Thyroid gland (tissue), 4 donors: ENCODE data around the gene SFT2D3. TPM values are rescaled to one million over a fixed set of nuclear protein-coding genes. Genes with fewer than 3 reads are reported as not detected.
"Not testable (repeated sequence)": the region's sequence is repeated elsewhere in the genome, so short reads cannot be mapped to it uniquely, and the experiment has no call there.

ENCODE experiments used
- DNase-seq, 2 donors: peaks; one replicate each; pipeline ENCODE4 v3.0.0-alpha.2; 2019
- H3K27ac ChIP-seq, 3 donors: fragments of 200-600 bp; sonication (generic); 1 replicate in 2 of 3; 2 replicates in 1 of 3; pipeline ENCODE4 v1.5.1; 2016 to 2019; ENCODE audit warnings: mild to moderate bottlenecking in 1 of 3, moderate library complexity in 1 of 3
- H3K27me3 ChIP-seq: fragments of 200-600 bp; sonication (generic); one replicate; pipeline ENCODE4 v1.5.1; 2019
- H3K36me3 ChIP-seq, 2 donors: fragments of 200-600 bp; sonication (generic); one replicate each; pipeline ENCODE4 v1.5.1; 2016 to 2019
- H3K4me1 ChIP-seq, 2 donors: fragments of 200-600 bp; sonication (generic); one replicate each; pipeline ENCODE4 v1.5.1; 2017 to 2019
- H3K4me3 ChIP-seq, 3 donors: fragments of 200-600 bp; sonication (generic); replicated peaks in 1 of 3; 1 replicate in 2 of 3; 2 replicates in 1 of 3; pipeline ENCODE4 v1.5.1; 2016; ENCODE audit warnings: mild to moderate bottlenecking in 1 of 3
- H3K9me3 ChIP-seq: fragments of 200-600 bp; sonication (generic); one replicate; pipeline ENCODE4 v1.5.1; 2017
- CTCF ChIP-seq, 6 experiments: fragments of 200-600 bp in 3 of 6; fragments of 450-650 bp in 3 of 6; sonication (generic) in 3 of 6; IDR thresholded peaks; one replicate each; pipeline ENCODE4 v1.5.1; 2016 to 2019; ENCODE audit warnings: antibody characterized with exemption in 6 of 6, mild to moderate bottlenecking in 2 of 6, inconsistent platforms in 1 of 6, moderate library complexity in 1 of 6
- POLR2A ChIP-seq, 2 donors: fragments of 450-650 bp; IDR thresholded peaks; one replicate each; pipeline ENCODE4 v1.6.1; 2017; ENCODE audit warnings: antibody characterized with exemption in 2 of 2, mild to moderate bottlenecking in 2 of 2, moderate library complexity in 1 of 2
- WGBS, 2 donors: methylation state at CpG; one replicate each; pipeline ENCODE4 v1.1.5; 2017; 5-methylcytosine and 5-hydroxymethylcytosine counted together
- intact Hi-C: fragments of 100-400 bp; cut with DNase I; formaldehyde crosslinking; loops from one replicate; pipeline ENCODE4 v1.15.1; 2023
- total RNA-seq, 4 donors: library from RNA; depleted of rRNA; stranded (reverse); fragments of >200 nt; gene quantifications; one replicate each; pipeline ENCODE4 v1.2.3, GENCODE V29; 2016

SFT2D3 gene
- total RNA-seq, 4 donors from 2014 or later: 14.0 to 17.9 (median 16.1) TPM

DNA sequence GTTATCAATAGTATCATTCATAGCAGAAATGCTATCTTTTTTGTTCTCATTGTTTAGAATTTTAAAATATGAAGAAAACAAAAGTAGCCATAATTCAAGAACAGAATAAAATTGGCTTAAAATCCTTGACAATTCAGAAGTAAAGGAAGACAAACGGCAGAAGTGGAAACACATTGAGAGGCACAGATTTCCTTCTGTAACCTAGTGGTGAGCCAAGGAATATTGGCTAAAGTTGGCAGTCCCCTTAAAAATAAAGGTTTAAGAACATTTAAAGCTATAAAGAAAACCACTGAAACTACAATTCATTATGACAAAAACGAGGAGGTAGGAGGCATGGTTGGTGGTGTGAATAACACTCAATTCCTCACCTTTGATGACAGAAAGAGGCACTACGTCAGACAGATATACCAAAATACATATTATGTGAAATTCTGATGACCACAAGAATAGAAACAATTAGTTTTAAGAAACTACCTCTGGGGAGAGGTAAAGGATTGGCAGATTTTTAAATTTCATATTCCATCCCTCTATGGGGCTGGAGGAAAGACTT, 42.3 kb downstream of the SFT2D3 start:
- Histone ChIP-seq H3K36me3 (no peaks in the 10 kb centered on the region), H3K27ac (no peak overlapping the region), H3K9me3 (no peaks in the 10 kb centered on the region), H3K4me1 (no peaks in the 10 kb centered on the region), H3K27me3 (no peaks in the 10 kb centered on the region), H3K4me3 (no peak overlapping the region)
- DNase-seq: no peak
- TF ChIP-seq POLR2A (IDR thresholded peaks at IDR 0.05) (no peak), CTCF (IDR thresholded peaks at IDR 0.05) (no peak)
- WGBS, 2 donors: 83 to 86% methylated on average over 3 of the region's 3 CpGs
- intact Hi-C loops: no loop called here

DNA sequence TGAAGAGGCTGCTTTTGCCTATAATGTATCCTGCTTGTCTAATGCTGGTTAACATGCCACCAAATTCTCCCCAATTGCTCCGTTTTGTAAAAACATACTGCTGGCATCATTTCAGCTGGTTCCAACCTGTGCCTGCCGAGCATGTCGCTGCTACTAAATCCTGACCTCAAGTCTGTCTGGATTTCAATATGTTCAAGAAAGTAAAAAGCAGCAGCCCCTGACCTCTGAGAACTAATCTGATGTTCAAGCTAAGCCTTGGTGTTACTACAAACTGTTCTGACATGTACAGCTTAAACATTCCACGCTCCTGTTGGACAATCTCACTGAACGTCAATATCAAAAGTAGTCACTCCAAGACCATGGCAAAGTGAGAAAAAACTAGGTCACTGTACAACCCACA, 46.3 kb downstream of the SFT2D3 start:
- DNase-seq: no peak
- H3K9me3 ChIP-seq: no peaks in the 10 kb centered on the region
- no peaks in the 10 kb centered on the region for H3K4me1 ChIP-seq
- no peak overlapping the region for H3K4me3 ChIP-seq
- H3K27ac ChIP-seq: no peak overlapping the region
- intact Hi-C loops: no loop called here
- 90 to 91% methylated on average over 5 of the region's 5 CpGs for WGBS, 2 donors
- H3K36me3 ChIP-seq: no peaks in the 10 kb centered on the region
- no peak for TF ChIP-seq POLR2A (IDR thresholded peaks at IDR 0.05)
- TF ChIP-seq CTCF (IDR thresholded peaks at IDR 0.05): no peak
- H3K27me3 ChIP-seq: no peaks in the 10 kb centered on the region

GRCh38 chr2:127749537-127749936, 48.2 kb downstream of the SFT2D3 start:
- 91% methylated on average over 5 of the region's 5 CpGs for WGBS, 2 donors
- H3K4me1 ChIP-seq, H3K9me3 ChIP-seq, H3K36me3 ChIP-seq, DNase-seq, H3K27me3 ChIP-seq, H3K4me3 ChIP-seq, intact Hi-C loops, H3K27ac ChIP-seq: not testable (repeated sequence)

- intact Hi-C loops: no loop called here
- H3K4me1 ChIP-seq: no peaks in the 10 kb centered on the region
- TF ChIP-seq CTCF (IDR thresholded peaks at IDR 0.05) (no peak), POLR2A (IDR thresholded peaks at IDR 0.05) (no peak)
- H3K27me3 ChIP-seq: no peaks in the 10 kb centered on the region
- H3K36me3 ChIP-seq: no peaks in the 10 kb centered on the region
- no peaks in the 10 kb centered on the region for H3K9me3 ChIP-seq
- no peak overlapping the region for H3K4me3 ChIP-seq
- DNase-seq: no peak
- no peak overlapping the region for H3K27ac ChIP-seq
These were observed 52.1 kb downstream of the SFT2D3 start for GRCh38 chr2:127753374-127753773.

DNA sequence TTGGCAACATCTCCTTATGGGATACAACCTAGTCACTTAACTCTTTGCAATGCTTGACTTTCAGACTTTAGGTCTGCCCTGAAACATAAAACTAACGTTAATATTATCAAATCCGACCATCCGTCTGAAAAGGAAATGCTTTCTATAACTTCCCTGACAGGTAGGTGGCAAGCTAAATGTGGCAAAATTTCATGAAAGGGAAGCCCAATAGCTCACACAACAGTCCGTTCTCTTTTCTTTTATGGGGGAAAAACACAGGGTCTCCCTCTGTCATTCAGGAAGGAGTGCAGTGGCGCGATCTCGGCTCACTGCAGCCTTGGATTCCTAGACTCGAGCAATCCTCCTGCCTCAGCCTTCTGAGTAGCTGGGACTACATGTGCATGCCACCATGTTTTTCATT, 52.9 kb downstream of the SFT2D3 start:
- intact Hi-C loops: no loop called here
- H3K4me3 ChIP-seq: no peak overlapping the region
- WGBS, 2 donors: 95 to 97% methylated on average over 8 of the region's 8 CpGs
- no peaks in the 10 kb centered on the region for H3K27me3 ChIP-seq
- no peak overlapping the region for H3K27ac ChIP-seq
- no peaks in the 10 kb centered on the region for H3K9me3 ChIP-seq
- H3K36me3 ChIP-seq: no peaks in the 10 kb centered on the region
- no peaks in the 10 kb centered on the region for H3K4me1 ChIP-seq
- no peak for TF ChIP-seq POLR2A (IDR thresholded peaks at IDR 0.05)
- no peak for DNase-seq

Other genes with a start within 250 kb of the SFT2D3 start
- gene IWS1, start 175.0 kb upstream of the SFT2D3 start, total RNA-seq: 10 to 100 TPM; 33.8 to 70.4 (median 42.1) TPM
- gene MYO7B, start 165.8 kb upstream of the SFT2D3 start, total RNA-seq: under 1 TPM in 1 of 4 donors, not detected in 3; 0.56 TPM
- gene GPR17, start 55.3 kb upstream of the SFT2D3 start, total RNA-seq: not detected
- gene LIMS2, start 26.0 kb upstream of the SFT2D3 start, total RNA-seq: 10 to 100 TPM in 3 of 4 donors, 1 to 10 TPM in 1; 9.1 to 27.8 (median 14.2) TPM
- 10 to 100 TPM; 54.4 to 95.8 (median 67.5) TPM for gene WDR33, start 109.7 kb downstream of the SFT2D3 start, total RNA-seq
- gene POLR2D, start 156.7 kb downstream of the SFT2D3 start, total RNA-seq: 10 to 100 TPM in 3 of 4 donors, 1 to 10 TPM in 1; 8.6 to 11.4 (median 10.7) TPM
- gene AMMECR1L, start 184.5 kb downstream of the SFT2D3 start, total RNA-seq: 10 to 100 TPM; 10.3 to 13.4 (median 11.5) TPM